ENCODE results near the gene PILRB.

- TF ChIP-seq ZNF282 (CRISPR knock-in tag; IDR thresholded peaks at IDR 0.05), result no peak
- TF ChIP-seq ZZZ3 (IDR thresholded peaks at IDR 0.05), result no peak
- TF ChIP-seq, protein P1, sequence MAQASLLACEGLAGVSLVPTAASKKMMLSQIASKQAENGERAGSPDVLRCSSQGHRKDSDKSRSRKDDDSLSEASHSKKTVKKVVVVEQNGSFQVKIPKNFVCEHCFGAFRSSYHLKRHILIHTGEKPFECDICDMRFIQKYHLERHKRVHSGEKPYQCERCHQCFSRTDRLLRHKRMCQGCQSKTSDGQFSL (CRISPR knock-in tag; IDR thresholded peaks at IDR 0.05), result no peak
- TF ChIP-seq, protein P1 (tag; IDR thresholded peaks at IDR 0.05), result no peak
- TF ChIP-seq JUN (IDR thresholded peaks at IDR 0.05; ENCODE audit: borderline replicate concordance, low read depth, low read length), result no peak
- TF ChIP-seq JUN (CRISPR knock-in tag; IDR thresholded peaks at IDR 0.05; ENCODE audit: borderline replicate concordance), result no peak
- TF ChIP-seq, protein P2, sequence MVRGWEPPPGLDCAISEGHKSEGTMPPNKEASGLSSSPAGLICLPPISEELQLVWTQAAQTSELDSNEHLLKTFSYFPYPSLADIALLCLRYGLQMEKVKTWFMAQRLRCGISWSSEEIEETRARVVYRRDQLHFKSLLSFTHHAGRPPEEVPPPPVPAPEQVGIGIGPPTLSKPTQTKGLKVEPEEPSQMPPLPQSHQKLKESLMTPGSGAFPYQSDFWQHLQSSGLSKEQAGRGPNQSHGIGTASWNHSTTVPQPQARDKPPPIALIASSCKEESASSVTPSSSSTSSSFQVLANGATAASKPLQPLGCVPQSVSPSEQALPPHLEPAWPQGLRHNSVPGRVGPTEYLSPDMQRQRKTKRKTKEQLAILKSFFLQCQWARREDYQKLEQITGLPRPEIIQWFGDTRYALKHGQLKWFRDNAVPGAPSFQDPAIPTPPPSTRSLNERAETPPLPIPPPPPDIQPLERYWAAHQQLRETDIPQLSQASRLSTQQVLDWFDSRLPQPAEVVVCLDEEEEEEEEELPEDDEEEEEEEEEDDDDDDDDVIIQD (CRISPR knock-in tag; IDR thresholded peaks at IDR 0.05), result no peak
- no peak for TF ChIP-seq ELF1 (tag; IDR thresholded peaks at IDR 0.05)
- TF ChIP-seq AFF1 (IDR thresholded peaks at IDR 0.05; ENCODE audit: low read depth in 1 of 2, partially characterized antibody in 2 of 2), result no peak
- TF ChIP-seq, protein P3, sequence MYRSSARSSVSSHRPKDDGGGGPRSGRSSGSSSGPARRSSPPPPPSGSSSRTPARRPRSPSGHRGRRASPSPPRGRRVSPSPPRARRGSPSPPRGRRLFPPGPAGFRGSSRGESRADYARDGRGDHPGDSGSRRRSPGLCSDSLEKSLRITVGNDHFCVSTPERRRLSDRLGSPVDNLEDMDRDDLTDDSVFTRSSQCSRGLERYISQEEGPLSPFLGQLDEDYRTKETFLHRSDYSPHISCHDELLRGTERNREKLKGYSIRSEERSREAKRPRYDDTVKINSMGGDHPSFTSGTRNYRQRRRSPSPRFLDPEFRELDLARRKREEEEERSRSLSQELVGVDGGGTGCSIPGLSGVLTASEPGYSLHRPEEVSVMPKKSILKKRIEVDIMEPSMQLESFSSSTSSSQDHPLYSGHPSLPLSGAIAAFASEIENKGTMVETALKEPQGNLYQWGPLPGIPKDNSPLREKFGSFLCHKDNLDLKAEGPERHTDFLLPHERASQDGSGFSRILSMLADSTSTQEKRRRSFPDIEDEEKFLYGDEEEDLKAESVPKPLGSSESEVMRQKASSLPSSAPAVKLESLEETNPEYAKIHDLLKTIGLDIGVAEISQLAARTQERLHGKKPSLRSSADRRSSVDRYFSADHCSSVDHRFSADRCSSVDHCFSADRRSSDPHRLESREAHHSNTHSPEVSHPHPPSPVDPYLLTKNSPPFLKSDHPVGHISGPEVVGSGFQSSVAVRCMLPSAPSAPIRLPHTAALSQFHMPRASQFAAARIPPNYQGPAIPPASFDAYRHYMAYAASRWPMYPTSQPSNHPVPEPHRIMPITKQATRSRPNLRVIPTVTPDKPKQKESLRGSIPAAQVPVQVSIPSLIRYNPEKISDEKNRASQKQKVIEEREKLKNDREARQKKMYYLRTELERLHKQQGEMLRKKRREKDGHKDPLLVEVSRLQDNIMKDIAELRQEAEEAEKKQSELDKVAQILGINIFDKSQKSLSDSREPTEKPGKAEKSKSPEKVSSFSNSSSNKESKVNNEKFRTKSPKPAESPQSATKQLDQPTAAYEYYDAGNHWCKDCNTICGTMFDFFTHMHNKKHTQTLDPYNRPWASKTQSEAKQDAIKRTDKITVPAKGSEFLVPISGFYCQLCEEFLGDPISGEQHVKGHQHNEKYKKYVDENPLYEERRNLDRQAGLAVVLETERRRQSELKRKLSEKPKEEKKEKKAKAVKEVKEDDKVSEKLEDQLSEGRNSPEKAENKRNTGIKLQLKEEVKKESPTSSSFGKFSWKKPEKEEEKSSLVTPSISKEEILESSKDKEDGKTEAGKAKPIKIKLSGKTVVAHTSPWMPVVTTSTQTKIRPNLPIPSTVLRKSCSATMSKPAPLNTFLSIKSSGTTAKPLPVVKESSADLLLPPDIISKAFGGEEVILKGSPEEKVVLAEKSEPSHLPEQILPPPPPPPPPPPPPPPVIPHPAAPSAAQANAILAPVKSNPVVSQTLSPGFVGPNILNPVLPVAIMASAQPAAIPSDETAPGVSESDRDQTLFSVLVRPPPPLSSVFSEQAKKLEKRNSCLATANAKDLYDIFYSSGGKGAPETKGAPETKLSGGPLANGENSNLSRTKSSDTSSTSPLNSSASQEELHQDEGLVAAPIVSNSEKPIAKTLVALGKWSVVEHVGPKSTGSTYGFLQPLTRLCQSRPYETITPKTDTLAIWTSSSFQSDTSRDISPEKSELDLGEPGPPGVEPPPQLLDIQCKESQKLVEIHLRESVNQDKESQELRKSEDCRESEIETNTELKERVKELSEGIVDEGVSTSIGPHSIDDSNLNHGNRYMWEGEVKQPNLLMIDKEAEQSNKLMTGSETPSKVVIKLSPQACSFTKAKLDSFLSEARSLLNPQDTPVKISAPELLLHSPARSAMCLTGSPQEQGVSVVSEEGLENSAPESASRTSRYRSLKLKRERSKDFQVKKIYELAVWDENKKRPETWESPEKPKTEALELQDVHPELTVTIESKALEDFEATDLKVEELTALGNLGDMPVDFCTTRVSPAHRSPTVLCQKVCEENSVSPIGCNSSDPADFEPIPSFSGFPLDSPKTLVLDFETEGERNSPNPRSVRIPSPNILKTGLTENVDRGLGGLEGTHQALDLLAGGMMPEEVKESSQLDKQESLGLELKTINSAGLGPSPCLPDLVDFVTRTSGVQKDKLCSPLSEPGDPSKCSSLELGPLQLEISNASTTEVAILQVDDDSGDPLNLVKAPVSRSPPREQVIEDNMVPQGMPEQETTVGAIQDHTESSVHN (IDR thresholded peaks at IDR 0.05; ENCODE audit: borderline replicate concordance in 1 of 2, low read depth in 1 of 2), result no peak
- no peak for TF ChIP-seq MAX (CRISPR knock-in tag; IDR thresholded peaks at IDR 0.05)
- no peak for TF ChIP-seq EZH2 (IDR thresholded peaks at IDR 0.05; ENCODE audit: borderline replicate concordance, low read depth, low read length)
Measured at GRCh38 chr7:100358027-100358856, at the start of gene PILRB.
